ENCODE measurements around the gene IDH3B. TPM values are rescaled to one million over a fixed set of nuclear protein-coding genes. Genes with fewer than 3 reads are reported as not detected.
A peak's percentile ranks its signal among the peaks of the same experiment; 100 is the strongest.

IDH3B gene
- total and polyA plus RNA-seq, 9 of the 15 experiments (the other 6 are each of a cell fraction or from before 2014, with no cell fraction given): 91.7 to 224 (median 155) TPM

GRCh38 chr20:2663364-2663886, 591 bp downstream of the IDH3B start (continued):
- TF ChIP-seq TCFL5 (CRISPR knock-in tag; conservative IDR thresholded peaks at IDR 0.05) (no peak), POLR2H (tag; IDR thresholded peaks at IDR 0.05; ENCODE audit: low read depth) (no peak), ZNF644 (tag; IDR thresholded peaks at IDR 0.05; ENCODE audit: low read depth) (no peak)

- ATAC-seq (no peak), FAIRE-seq (no peak), DNase-seq (ENCODE audit: extremely low read depth in 1 of 4, low spot score in 3 of 4) (no peak)
- in situ Hi-C loops (cut with MboI) (no loop called here), intact Hi-C loops (cut with micrococcal nuclease) (no loop called here)
- H3K4me3 ChIP-seq: no peak overlapping the region
- TF ChIP-seq POLR2G (IDR thresholded peaks at IDR 0.05; ENCODE audit: low read depth, low read length): peak; percentile 54
- no peak for TF ChIP-seq ZBTB1 (CRISPR knock-in tag; IDR thresholded peaks at IDR 0.05; ENCODE audit: borderline replicate concordance, low read depth)
- TF ChIP-seq RBFOX2 (IDR thresholded peaks at IDR 0.05; ENCODE audit: low read depth, low read length): peak; percentile 53
- no peak overlapping the region for H2AFZ ChIP-seq (ENCODE audit: low read depth, low read length)
- CTCF ChIA-PET (ENCODE audit: low intra/inter-chr PET ratio): no interaction called here
- peaks cover 7% of the 10 kb centered on the region for H3K9me1 ChIP-seq (ENCODE audit: control insufficient read depth, insufficient read depth, low read length)
- no TSS peak for BruUV-seq (replicated peaks)
- H3K27me3 ChIP-seq (ENCODE audit: control insufficient read depth in 2 of 2, insufficient read depth in 2 of 2, low read length in 2 of 2): no peaks in the 10 kb centered on the region
- no peaks in the 10 kb centered on the region for H3K9me3 ChIP-seq (replicated peaks; ENCODE audit: control insufficient read depth, insufficient read depth, low read depth, low read length)
- peaks cover 10 to 15% of the 10 kb centered on the region in 2 experiments; a peak in 4 of 5 replicates for H3K4me1 ChIP-seq (replicated peaks in 1 of 2; ENCODE audit: control insufficient read depth in 2 of 2, insufficient read depth in 2 of 2, low read length in 2 of 2)
- H3K4me2 ChIP-seq (ENCODE audit: insufficient read depth, low read length): no peak overlapping the region
- peaks cover 30% of the 10 kb centered on the region for H4K20me1 ChIP-seq (replicated peaks; ENCODE audit: control insufficient read depth, insufficient read depth, low read length)
- 76% methylated on average over 8 of the region's 10 CpGs for WGBS (ENCODE audit: insufficient coverage, low coverage, missing lambda C conversion rate)
- POLR2A ChIA-PET: interaction anchor here (1.3 kb wide), 1 partner anchor 22 kb away, joined by 3 read pairs; no protein-coding TSS in a partner anchor
- H3K79me2 ChIP-seq (ENCODE audit: control insufficient read depth, insufficient read depth, low read length): peaks cover 42% of the 10 kb centered on the region
- H3K36me3 ChIP-seq (ENCODE audit: control insufficient read depth, insufficient read depth, low read length): peaks cover 83% of the 10 kb centered on the region
- H3K27ac ChIP-seq (ENCODE audit: extremely low read depth, low read depth, low read length): no peak overlapping the region
- H3K9ac ChIP-seq (ENCODE audit: insufficient read depth in 1 of 2, low read depth in 2 of 2, low read length in 2 of 2): no peak overlapping the region
These were observed 4.5 kb downstream of the IDH3B start for GRCh38 chr20:2659547-2659946.

All from K562 (cell line).